ENCODE results near the gene NTN5. TPM values are rescaled to one million over a fixed set of nuclear protein-coding genes. Genes with fewer than 3 reads are reported as not detected.

The NTN5 gene
- total and polyA plus RNA-seq, 9 of the 15 experiments (the other 6 are each of a cell fraction or from before 2014, with no cell fraction given): not detected

DNA sequence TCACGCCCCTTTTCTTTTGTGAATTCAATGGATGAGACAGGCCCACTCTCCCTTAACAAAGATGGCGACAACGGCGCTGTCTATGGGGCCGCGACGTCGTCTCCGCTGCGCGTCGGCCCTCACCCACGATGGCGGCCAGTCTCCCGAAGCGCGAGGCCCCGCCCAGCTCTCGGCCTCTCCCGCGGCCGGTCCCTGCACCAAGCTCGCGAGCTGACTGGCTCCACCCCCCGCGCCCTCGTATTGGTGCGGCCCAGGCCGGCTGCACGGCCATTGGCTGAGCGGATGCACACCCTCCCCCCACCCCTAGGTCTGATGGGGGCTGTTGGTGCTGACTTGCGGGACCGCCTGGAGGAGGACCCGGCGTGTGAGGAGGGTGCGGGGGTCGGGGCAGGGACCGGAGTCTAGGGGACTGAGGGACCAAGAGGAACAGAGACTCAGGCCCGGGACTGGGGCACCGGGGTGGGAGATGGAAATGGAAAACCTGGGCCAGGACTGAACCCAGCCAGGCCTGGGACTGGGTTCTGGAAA lies 48.7 kb downstream of the NTN5 start (continued):
- TF ChIP-seq, protein P1, sequence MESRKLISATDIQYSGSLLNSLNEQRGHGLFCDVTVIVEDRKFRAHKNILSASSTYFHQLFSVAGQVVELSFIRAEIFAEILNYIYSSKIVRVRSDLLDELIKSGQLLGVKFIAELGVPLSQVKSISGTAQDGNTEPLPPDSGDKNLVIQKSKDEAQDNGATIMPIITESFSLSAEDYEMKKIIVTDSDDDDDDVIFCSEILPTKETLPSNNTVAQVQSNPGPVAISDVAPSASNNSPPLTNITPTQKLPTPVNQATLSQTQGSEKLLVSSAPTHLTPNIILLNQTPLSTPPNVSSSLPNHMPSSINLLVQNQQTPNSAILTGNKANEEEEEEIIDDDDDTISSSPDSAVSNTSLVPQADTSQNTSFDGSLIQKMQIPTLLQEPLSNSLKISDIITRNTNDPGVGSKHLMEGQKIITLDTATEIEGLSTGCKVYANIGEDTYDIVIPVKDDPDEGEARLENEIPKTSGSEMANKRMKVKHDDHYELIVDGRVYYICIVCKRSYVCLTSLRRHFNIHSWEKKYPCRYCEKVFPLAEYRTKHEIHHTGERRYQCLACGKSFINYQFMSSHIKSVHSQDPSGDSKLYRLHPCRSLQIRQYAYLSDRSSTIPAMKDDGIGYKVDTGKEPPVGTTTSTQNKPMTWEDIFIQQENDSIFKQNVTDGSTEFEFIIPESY (CRISPR knock-in tag; IDR thresholded peaks at IDR 0.05): no peak; the same call in 1 of the 2 replicates
- TF ChIP-seq NELFE (IDR thresholded peaks at IDR 0.05; ENCODE audit: insufficient read depth, insufficient read length): no peak
- TF ChIP-seq SP2 (IDR thresholded peaks at IDR 0.05; ENCODE audit: extremely low read depth, low read depth, low read length, poor library complexity, severe bottlenecking): peak; percentile 41
- no peak for TF ChIP-seq NBN (IDR thresholded peaks at IDR 0.05; ENCODE audit: low read depth)
- TF ChIP-seq RBFOX2 (IDR thresholded peaks at IDR 0.05; ENCODE audit: low read depth, low read length): peak; percentile 78
- TF ChIP-seq, protein P2, sequence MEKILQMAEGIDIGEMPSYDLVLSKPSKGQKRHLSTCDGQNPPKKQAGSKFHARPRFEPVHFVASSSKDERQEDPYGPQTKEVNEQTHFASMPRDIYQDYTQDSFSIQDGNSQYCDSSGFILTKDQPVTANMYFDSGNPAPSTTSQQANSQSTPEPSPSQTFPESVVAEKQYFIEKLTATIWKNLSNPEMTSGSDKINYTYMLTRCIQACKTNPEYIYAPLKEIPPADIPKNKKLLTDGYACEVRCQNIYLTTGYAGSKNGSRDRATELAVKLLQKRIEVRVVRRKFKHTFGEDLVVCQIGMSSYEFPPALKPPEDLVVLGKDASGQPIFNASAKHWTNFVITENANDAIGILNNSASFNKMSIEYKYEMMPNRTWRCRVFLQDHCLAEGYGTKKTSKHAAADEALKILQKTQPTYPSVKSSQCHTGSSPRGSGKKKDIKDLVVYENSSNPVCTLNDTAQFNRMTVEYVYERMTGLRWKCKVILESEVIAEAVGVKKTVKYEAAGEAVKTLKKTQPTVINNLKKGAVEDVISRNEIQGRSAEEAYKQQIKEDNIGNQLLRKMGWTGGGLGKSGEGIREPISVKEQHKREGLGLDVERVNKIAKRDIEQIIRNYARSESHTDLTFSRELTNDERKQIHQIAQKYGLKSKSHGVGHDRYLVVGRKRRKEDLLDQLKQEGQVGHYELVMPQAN (IDR thresholded peaks at IDR 0.05; ENCODE audit: borderline replicate concordance): no peak
- TF ChIP-seq ZNF764 (CRISPR knock-in tag; IDR thresholded peaks at IDR 0.05; ENCODE audit: low read depth): no peak
- no peak for TF ChIP-seq ZNF23 (CRISPR knock-in tag; IDR thresholded peaks at IDR 0.05)
- no peak for TF ChIP-seq EP400 (IDR thresholded peaks at IDR 0.05)
- no peak for TF ChIP-seq TARDBP (IDR thresholded peaks at IDR 0.05)
- TF ChIP-seq FOXK2 (conservative IDR thresholded peaks at IDR 0.05 in 1 of 2, IDR thresholded peaks at IDR 0.05 in 1 of 2; ENCODE audit: low read depth in 2 of 2): no peak
- TF ChIP-seq, protein P3, sequence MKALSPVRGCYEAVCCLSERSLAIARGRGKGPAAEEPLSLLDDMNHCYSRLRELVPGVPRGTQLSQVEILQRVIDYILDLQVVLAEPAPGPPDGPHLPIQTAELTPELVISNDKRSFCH (CRISPR knock-in tag; IDR thresholded peaks at IDR 0.05): no peak
- TF ChIP-seq, protein P3 (tag; IDR thresholded peaks at IDR 0.05): no peak
- no peak for TF ChIP-seq SAFB2 (IDR thresholded peaks at IDR 0.05; ENCODE audit: borderline replicate concordance, low read depth, low read length, severe bottlenecking)
- no peak for TF ChIP-seq TGIF2 (CRISPR knock-in tag; IDR thresholded peaks at IDR 0.05)
- TF ChIP-seq CBX5 (IDR thresholded peaks at IDR 0.05; ENCODE audit: borderline replicate concordance, low read depth): no peak
- TF ChIP-seq NR2C2 (CRISPR knock-in tag; IDR thresholded peaks at IDR 0.05): 0 out of 2 replicates have a peak, but pooled peaks have one; percentile 53
- TF ChIP-seq NR2C2 (tag; IDR thresholded peaks at IDR 0.05): no peak; the same call in 1 of the 2 replicates
- peak; percentile 83 for TF ChIP-seq SAP30 (IDR thresholded peaks at IDR 0.05; ENCODE audit: borderline replicate concordance, insufficient read depth, low read depth, low read length, poor library complexity, severe bottlenecking)
- no peak for TF ChIP-seq PHF21A (IDR thresholded peaks at IDR 0.05; ENCODE audit: borderline replicate concordance, low read depth)
- no peak for TF ChIP-seq EZH2 (IDR thresholded peaks at IDR 0.05; ENCODE audit: borderline replicate concordance, low read depth, low read length)
- TF ChIP-seq TEAD4 (IDR thresholded peaks at IDR 0.05; ENCODE audit: low read length): no peak
- TF ChIP-seq TEAD4 (CRISPR knock-in tag; IDR thresholded peaks at IDR 0.05; ENCODE audit: borderline replicate concordance): no peak
- TF ChIP-seq CREM (IDR thresholded peaks at IDR 0.05; ENCODE audit: low read depth): peak; percentile 96
- TF ChIP-seq, protein P4, sequence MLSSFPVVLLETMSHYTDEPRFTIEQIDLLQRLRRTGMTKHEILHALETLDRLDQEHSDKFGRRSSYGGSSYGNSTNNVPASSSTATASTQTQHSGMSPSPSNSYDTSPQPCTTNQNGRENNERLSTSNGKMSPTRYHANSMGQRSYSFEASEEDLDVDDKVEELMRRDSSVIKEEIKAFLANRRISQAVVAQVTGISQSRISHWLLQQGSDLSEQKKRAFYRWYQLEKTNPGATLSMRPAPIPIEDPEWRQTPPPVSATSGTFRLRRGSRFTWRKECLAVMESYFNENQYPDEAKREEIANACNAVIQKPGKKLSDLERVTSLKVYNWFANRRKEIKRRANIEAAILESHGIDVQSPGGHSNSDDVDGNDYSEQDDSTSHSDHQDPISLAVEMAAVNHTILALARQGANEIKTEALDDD (IDR thresholded peaks at IDR 0.05): no peak
